Transverse colon (tissue), 3 donors: ENCODE measurements around the gene SGCB.

ENCODE experiments used
- CTCF ChIP-seq, 5 experiments: fragments of 200-600 bp in 3 of 5; fragments of 450-650 bp in 2 of 5; sonication (generic) in 3 of 5; IDR thresholded peaks; 1 replicate in 2 of 5; 2 replicates in 3 of 5; pipeline ENCODE4 v1.5.1; 2016 to 2017; ENCODE audit warnings: antibody characterized with exemption in 5 of 5, inconsistent platforms in 3 of 5, mild to moderate bottlenecking in 2 of 5, moderate library complexity in 1 of 5
- POLR2A ChIP-seq: fragments of 450-650 bp; IDR thresholded peaks from one replicate; pipeline ENCODE4 v1.6.1; 2016; ENCODE audit warnings: antibody characterized with exemption, mild to moderate bottlenecking, moderate library complexity

- no peak for TF ChIP-seq POLR2A
- TF ChIP-seq CTCF (IDR thresholded peaks at IDR 0.05), result no peak
These were observed 16.2 kb upstream of the SGCB start for GRCh38 chr4:52054254-52054653.
